ENCODE results near the gene CAPS2. TPM values are rescaled to one million over a fixed set of nuclear protein-coding genes. Genes with fewer than 3 reads are reported as not detected.

The CAPS2 gene
- total and polyA plus RNA-seq, 10 of the 15 experiments (the other 5 are each of a cell fraction or from before 2014, with no cell fraction given) = 2.0 to 6.4 (median 4.2) TPM

DNA sequence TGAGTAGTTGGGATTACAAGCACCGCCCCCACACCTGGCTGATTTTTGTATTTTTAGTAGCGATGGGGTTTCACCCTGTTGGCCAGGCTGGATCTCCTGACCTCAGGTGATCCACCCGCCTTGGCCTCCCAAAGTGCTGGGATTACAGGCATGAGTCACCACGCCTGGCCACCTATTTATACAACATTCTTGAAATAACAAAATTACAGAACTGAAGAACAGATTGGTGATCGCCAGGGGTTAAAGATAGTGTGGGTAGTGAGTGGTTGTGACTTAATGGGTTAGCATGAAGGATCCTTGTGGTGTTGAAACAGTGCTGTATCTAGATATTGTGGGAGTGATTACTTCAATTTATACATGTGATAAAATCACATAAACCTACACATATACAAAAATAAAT lies 11.7 kb upstream of the CAPS2 start:
- Histone ChIP-seq H2AFZ (ENCODE audit: control insufficient read depth, low read depth, low read length) (no peak overlapping the region), H3K4me2 (ENCODE audit: control insufficient read depth, insufficient read depth) (no peak overlapping the region), H3K27me3 (replicated peaks in 1 of 2; ENCODE audit: control insufficient read depth in 2 of 2, insufficient read depth in 2 of 2, low read length in 1 of 2) (no peaks in the 10 kb centered on the region), H3K4me3 (no peak overlapping the region), H4K20me1 (ENCODE audit: control insufficient read depth, insufficient read depth) (no peaks in the 10 kb centered on the region), H3K9me3 (replicated peaks; ENCODE audit: control insufficient read depth, insufficient read depth, low read length) (no peaks in the 10 kb centered on the region), H3K36me3 (ENCODE audit: control insufficient read depth in 2 of 2, insufficient read depth in 2 of 2, low read length in 1 of 2) (no peaks in the 10 kb centered on the region), H3K9ac (ENCODE audit: control insufficient read depth, insufficient read depth, low read length) (no peak overlapping the region), H3K27ac (ENCODE audit: control insufficient read depth, insufficient read depth) (no peak overlapping the region), H3K4me1 (ENCODE audit: control insufficient read depth, insufficient read depth, low read length) (peaks cover 4% of the 10 kb centered on the region; the same call in 1 of the 2 replicates), H3K79me2 (ENCODE audit: control insufficient read depth, insufficient read depth, low read length) (no peaks in the 10 kb centered on the region)
- ChIA-PET CTCF (interaction anchor here (0.7 to 1.4 kb wide), 2 partner anchors 8 to 65 kb away, joined by 3 to 9 read pairs; partner anchors contain the start of gene GLIPR1L1), SMC1A (ENCODE audit: uncharacterized antibody, unreplicated experiment) (no interaction called here), POLR2A (no interaction called here), RAD21 (ENCODE audit: unreplicated experiment) (no interaction called here)
- FAIRE-seq (no peak), ATAC-seq (no peak), DNase-seq (ENCODE audit: low read depth, low spot score) (no peak)
- in situ Hi-C loops (cut with MboI) = no loop called here
- intact Hi-C loops (cut with micrococcal nuclease; ENCODE audit: unreplicated experiment) = no loop called here
- no TSS peak for BruUV-seq (replicated peaks)
- TF ChIP-seq ZSCAN29 (IDR thresholded peaks at IDR 0.05) (no peak), POLR2A (IDR thresholded peaks at IDR 0.05; ENCODE audit: low read depth, low read length) (no peak), CHD2 (IDR thresholded peaks at IDR 0.05; ENCODE audit: borderline replicate concordance, low read depth, low read length) (no peak), IKZF1 (conservative IDR thresholded peaks at IDR 0.05) (no peak), NKRF (conservative IDR thresholded peaks at IDR 0.05) (no peak), IKZF2 (IDR thresholded peaks at IDR 0.05) (no peak), SUPT20H (IDR thresholded peaks at IDR 0.05; ENCODE audit: borderline replicate concordance, control insufficient read depth, low read depth, low read length) (no peak), ZNF207 (IDR thresholded peaks at IDR 0.05; ENCODE audit: borderline replicate concordance) (no peak)
- 81% methylated on average over 5 of the region's 5 CpGs for WGBS (ENCODE audit: insufficient coverage, insufficient replicate concordance, low lambda C conversion rate, missing lambda C conversion rate)
